ENCODE results near the gene OPHN1. TPM values are rescaled to one million over a fixed set of nuclear protein-coding genes. Genes with fewer than 3 reads are reported as not detected.
A peak's percentile ranks its signal among the peaks of the same experiment; 100 is the strongest.

OPHN1 gene, protein sequence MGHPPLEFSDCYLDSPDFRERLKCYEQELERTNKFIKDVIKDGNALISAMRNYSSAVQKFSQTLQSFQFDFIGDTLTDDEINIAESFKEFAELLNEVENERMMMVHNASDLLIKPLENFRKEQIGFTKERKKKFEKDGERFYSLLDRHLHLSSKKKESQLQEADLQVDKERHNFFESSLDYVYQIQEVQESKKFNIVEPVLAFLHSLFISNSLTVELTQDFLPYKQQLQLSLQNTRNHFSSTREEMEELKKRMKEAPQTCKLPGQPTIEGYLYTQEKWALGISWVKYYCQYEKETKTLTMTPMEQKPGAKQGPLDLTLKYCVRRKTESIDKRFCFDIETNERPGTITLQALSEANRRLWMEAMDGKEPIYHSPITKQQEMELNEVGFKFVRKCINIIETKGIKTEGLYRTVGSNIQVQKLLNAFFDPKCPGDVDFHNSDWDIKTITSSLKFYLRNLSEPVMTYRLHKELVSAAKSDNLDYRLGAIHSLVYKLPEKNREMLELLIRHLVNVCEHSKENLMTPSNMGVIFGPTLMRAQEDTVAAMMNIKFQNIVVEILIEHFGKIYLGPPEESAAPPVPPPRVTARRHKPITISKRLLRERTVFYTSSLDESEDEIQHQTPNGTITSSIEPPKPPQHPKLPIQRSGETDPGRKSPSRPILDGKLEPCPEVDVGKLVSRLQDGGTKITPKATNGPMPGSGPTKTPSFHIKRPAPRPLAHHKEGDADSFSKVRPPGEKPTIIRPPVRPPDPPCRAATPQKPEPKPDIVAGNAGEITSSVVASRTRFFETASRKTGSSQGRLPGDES
- total RNA-seq (8.3 and 8.5 TPM in 2 replicates), polyA plus RNA-seq (2.9 and 3.9 TPM in 2 replicates), polyA minus RNA-seq (ENCODE audit: low replicate concordance) (1.9 and 7.4 TPM in 2 replicates)
- 1.8 and 2.2 TPM in 2 replicates for polyA plus RNA-seq (2012)

DNA sequence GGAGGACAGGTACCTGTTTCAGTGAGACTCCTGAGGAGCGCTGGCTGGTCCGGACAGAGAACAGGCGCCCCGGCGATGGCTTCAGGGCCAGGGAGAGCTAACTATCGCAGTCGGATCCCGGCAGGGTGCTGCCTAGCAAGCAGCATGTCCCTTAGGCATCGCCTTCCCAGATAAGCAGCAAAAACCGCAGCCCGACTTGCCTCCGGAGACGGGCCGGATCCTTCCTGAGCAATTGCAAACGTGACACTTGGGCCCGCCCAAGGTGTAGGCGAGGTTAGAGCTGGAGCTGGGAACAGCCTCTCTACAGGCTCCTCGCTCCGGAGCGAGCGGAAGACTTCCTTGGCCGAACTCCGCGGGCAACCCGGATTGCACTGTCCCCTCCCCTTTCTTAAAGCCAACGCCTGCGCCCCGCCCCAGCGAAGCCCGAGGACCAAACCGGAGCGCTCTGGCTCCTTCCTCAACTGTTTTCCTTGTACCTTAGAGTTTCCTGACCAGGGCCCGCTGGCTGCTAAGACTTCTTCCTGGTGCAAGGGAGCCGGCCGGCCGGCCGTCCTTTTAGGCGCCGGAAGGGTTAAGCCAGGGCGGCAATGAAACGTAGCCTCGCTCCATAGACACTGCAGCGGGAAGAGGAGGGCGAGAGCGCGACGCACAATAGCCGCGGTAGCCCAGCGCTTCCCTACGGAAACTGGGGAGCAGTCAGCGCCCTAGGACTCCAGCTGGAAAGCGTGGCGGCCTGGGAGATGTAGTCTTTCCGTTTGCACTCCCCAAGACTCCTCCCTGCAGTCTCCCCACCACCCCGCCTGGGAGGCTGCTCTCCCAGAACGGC is at the start of gene OPHN1:
Gene OPHN1 (minus strand): TSS at position 341 of the 826 bp plus-strand sequence. CDS start 475 bp downstream, outside the sequence.
- Histone ChIP-seq H3K27ac (ENCODE audit: insufficient read depth, low read length) (peak within 1 kb of the TSS; percentile 46), H4K20me1 (ENCODE audit: control insufficient read depth, extremely low read depth, insufficient read depth, low read length) (no peaks in the 10 kb centered on the region), H3K79me2 (ENCODE audit: control insufficient read depth, insufficient read depth, low read length) (no peaks in the 10 kb centered on the region), H3K4me1 (ENCODE audit: control insufficient read depth, extremely low read depth, insufficient read depth, low read length) (no peaks in the 10 kb centered on the region), H2AFZ (ENCODE audit: low read length) (peak within 1 kb of the TSS; percentile 75), H3K4me2 (ENCODE audit: extremely low read depth, insufficient read depth, low read length) (peak within 1 kb of the TSS; percentile 92), H3K27me3 (ENCODE audit: control insufficient read depth, insufficient read depth, low read length) (no peaks in the 10 kb centered on the region), H3K9ac (ENCODE audit: insufficient read depth, low read length) (peak within 1 kb of the TSS; percentile 51), H3K4me3 (replicated peaks in 1 of 4; ENCODE audit: control extremely low read depth in 1 of 4, insufficient read depth in 1 of 4, low read depth in 3 of 4, low read length in 4 of 4) (peak within 1 kb of the TSS; percentile 63 to 72 (median 66)), H3K36me3 (ENCODE audit: control insufficient read depth, insufficient read depth, low read length) (no peaks in the 10 kb centered on the region), H3K9me3 (ENCODE audit: control insufficient read depth, insufficient read depth, low read depth, low read length) (no peaks in the 10 kb centered on the region)
- no peak for TF ChIP-seq EZH2 (IDR thresholded peaks at IDR 0.05; ENCODE audit: low read length, missing control alignments)
- TF ChIP-seq, protein P1, sequence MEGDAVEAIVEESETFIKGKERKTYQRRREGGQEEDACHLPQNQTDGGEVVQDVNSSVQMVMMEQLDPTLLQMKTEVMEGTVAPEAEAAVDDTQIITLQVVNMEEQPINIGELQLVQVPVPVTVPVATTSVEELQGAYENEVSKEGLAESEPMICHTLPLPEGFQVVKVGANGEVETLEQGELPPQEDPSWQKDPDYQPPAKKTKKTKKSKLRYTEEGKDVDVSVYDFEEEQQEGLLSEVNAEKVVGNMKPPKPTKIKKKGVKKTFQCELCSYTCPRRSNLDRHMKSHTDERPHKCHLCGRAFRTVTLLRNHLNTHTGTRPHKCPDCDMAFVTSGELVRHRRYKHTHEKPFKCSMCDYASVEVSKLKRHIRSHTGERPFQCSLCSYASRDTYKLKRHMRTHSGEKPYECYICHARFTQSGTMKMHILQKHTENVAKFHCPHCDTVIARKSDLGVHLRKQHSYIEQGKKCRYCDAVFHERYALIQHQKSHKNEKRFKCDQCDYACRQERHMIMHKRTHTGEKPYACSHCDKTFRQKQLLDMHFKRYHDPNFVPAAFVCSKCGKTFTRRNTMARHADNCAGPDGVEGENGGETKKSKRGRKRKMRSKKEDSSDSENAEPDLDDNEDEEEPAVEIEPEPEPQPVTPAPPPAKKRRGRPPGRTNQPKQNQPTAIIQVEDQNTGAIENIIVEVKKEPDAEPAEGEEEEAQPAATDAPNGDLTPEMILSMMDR (conservative IDR thresholded peaks at IDR 0.05 in 1 of 2, IDR thresholded peaks at IDR 0.05 in 1 of 2; ENCODE audit: low read depth in 1 of 2, low read length in 2 of 2): no peak
- DNase-seq (ENCODE audit: low read depth in 2 of 2): peak; percentile 77 to 84

DNA sequence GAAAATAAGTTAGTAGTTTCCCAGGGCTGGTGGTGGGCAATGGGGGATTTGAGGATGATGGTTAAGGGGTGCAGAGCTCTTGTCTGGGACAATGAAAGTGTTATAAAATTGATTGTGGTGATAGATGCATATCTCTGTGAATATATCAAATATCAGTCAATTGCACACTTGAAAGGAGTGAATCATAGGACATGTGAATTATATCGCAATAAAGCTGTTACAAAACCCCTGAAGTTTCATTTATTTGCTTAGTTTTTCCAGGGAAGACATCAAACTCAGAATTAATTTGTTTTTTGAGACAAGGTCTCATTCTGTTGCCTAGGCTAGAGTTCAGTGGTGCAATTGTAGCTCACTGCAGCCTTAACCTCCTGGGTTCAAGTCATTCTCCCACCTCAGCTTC is 47.7 kb upstream of the OPHN1 start:
- H4K20me1 ChIP-seq (ENCODE audit: control insufficient read depth, extremely low read depth, insufficient read depth, low read length): no peaks in the 10 kb centered on the region
- no peaks in the 10 kb centered on the region for H3K4me1 ChIP-seq (ENCODE audit: control insufficient read depth, extremely low read depth, insufficient read depth, low read length)
- H3K9ac ChIP-seq (ENCODE audit: insufficient read depth, low read length): no peak overlapping the region
- no peak for TF ChIP-seq EZH2 (IDR thresholded peaks at IDR 0.05; ENCODE audit: low read length, missing control alignments)
- TF ChIP-seq, protein P1 (conservative IDR thresholded peaks at IDR 0.05 in 1 of 2, IDR thresholded peaks at IDR 0.05 in 1 of 2; ENCODE audit: low read depth in 1 of 2, low read length in 2 of 2): no peak
- no peak overlapping the region for H3K4me2 ChIP-seq (ENCODE audit: extremely low read depth, insufficient read depth, low read length)
- no peak overlapping the region for H2AFZ ChIP-seq (ENCODE audit: low read length)
- no peak overlapping the region for H3K27ac ChIP-seq (ENCODE audit: insufficient read depth, low read length)
- no peaks in the 10 kb centered on the region for H3K9me3 ChIP-seq (ENCODE audit: control insufficient read depth, insufficient read depth, low read depth, low read length)
- DNase-seq (ENCODE audit: low read depth in 2 of 2): no peak
- no peaks in the 10 kb centered on the region for H3K36me3 ChIP-seq (ENCODE audit: control insufficient read depth, insufficient read depth, low read length)
- no peak overlapping the region for H3K4me3 ChIP-seq (replicated peaks in 1 of 4; ENCODE audit: control extremely low read depth in 1 of 4, insufficient read depth in 1 of 4, low read depth in 3 of 4, low read length in 4 of 4)
- no peaks in the 10 kb centered on the region for H3K27me3 ChIP-seq (ENCODE audit: control insufficient read depth, insufficient read depth, low read length)
- H3K79me2 ChIP-seq (ENCODE audit: control insufficient read depth, insufficient read depth, low read length): no peaks in the 10 kb centered on the region

Data from fibroblast of lung (primary cell).